ENCODE results near the gene AGFG1.

DNA sequence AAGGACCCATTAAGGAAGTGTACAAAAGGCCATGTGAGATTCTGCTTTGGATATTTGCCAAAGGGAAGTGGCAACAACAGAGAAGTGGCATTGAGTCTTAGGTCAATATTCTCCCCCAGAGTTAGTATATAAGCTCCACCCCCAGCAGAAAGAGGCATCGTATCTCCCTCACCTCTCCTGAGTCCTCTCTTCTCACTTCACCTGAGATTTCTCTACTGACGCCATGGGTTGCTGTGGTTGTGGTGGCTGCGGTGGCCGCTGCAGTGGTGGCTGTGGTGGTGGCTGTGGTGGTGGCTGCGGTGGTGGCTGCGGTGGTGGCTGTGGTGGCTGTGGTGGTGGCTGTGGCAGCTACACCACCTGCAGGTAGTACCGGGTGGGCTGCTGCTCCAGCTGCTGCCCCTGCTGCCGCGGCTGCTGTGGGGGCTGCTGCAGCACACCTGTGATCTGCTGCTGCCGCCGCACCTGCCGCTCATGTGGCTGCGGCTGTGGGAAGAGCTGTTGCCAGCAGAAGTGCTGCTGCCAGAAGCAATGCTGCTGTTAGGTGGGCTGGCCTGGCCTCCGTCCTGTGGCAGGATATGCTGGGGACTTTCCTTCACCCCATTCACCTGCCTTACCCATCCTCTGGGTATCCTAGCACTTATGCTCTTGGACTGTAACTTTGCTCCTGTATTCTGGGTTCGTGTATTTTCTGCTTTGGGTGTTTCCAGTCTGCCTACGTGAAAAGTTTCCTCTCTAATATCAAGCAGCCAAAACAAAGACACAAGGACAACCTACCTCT is 136.8 kb downstream of the AGFG1 start:
- TF ChIP-seq, protein P1, sequence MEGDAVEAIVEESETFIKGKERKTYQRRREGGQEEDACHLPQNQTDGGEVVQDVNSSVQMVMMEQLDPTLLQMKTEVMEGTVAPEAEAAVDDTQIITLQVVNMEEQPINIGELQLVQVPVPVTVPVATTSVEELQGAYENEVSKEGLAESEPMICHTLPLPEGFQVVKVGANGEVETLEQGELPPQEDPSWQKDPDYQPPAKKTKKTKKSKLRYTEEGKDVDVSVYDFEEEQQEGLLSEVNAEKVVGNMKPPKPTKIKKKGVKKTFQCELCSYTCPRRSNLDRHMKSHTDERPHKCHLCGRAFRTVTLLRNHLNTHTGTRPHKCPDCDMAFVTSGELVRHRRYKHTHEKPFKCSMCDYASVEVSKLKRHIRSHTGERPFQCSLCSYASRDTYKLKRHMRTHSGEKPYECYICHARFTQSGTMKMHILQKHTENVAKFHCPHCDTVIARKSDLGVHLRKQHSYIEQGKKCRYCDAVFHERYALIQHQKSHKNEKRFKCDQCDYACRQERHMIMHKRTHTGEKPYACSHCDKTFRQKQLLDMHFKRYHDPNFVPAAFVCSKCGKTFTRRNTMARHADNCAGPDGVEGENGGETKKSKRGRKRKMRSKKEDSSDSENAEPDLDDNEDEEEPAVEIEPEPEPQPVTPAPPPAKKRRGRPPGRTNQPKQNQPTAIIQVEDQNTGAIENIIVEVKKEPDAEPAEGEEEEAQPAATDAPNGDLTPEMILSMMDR (conservative IDR thresholded peaks at IDR 0.05; ENCODE audit: low read depth, low read length): no peak
- TF ChIP-seq EZH2 (IDR thresholded peaks at IDR 0.05; ENCODE audit: borderline replicate concordance, low read depth, low read length, poor library complexity, severe bottlenecking): no peak

Measured in A673 (cell line).